Glomerular endothelial cell (primary cell): ENCODE results near the gene DPP7. TPM values are rescaled to one million over a fixed set of nuclear protein-coding genes. Genes with fewer than 3 reads are reported as not detected.

Experiments used
- DNase-seq: peaks from one replicate; pipeline ENCODE4 v3.0.0-alpha.2; 2011; ENCODE audit warnings: low read depth, low spot score; ENCODE audit errors: extremely low read depth
- total RNA-seq: library from RNA; depleted of rRNA; stranded (reverse); fragments of >200 nt; gene quantifications from 2 replicates; pipeline ENCODE4 v1.2.3, GENCODE V29; 2015

Gene DPP7
- total RNA-seq, 1 donor from 2014 or later = 167 TPM

- DNase-seq = no peak
Measured at GRCh38 chr9:137112564-137113384, 1.8 kb downstream of the DPP7 start.

DNA sequence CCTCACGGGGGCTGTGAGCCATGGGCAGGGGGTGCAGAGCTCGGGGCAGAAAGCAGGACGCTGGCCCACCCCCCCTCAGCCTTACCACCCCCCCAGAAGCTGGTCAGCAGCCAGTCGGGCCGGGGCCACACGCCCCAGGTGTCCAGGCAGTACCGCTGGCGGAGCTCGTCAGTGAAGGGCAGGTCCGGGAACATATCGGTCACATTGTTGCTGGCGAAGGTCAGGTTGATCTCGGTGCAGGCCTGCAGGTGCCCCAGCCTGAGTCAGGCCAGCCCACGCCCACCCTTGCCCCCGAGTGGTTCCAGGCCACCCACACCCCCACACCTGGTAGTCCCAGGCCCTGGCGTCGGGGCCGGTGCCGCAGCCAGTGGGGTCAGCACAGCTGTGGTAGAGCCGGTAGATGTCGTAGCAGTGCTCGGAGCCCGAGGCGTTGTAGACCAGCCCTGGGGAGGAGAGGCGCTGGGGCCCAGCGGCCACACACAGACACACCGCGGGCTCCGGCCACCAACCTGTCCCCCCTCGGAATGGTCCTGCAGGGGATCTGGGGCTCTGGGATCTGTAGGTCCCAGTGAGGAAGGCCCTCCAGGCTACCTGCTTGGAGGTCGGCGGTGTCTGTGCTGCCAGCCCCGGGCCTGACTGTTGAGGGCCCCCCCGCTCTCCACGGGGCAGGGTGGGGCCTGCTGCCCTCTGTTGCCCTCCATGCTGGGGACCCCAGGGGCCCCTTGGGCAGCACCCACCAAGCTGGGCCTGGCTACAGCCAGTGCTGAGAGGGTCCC is 2.6 kb downstream of the DPP7 start:
- no peak for DNase-seq

DNA sequence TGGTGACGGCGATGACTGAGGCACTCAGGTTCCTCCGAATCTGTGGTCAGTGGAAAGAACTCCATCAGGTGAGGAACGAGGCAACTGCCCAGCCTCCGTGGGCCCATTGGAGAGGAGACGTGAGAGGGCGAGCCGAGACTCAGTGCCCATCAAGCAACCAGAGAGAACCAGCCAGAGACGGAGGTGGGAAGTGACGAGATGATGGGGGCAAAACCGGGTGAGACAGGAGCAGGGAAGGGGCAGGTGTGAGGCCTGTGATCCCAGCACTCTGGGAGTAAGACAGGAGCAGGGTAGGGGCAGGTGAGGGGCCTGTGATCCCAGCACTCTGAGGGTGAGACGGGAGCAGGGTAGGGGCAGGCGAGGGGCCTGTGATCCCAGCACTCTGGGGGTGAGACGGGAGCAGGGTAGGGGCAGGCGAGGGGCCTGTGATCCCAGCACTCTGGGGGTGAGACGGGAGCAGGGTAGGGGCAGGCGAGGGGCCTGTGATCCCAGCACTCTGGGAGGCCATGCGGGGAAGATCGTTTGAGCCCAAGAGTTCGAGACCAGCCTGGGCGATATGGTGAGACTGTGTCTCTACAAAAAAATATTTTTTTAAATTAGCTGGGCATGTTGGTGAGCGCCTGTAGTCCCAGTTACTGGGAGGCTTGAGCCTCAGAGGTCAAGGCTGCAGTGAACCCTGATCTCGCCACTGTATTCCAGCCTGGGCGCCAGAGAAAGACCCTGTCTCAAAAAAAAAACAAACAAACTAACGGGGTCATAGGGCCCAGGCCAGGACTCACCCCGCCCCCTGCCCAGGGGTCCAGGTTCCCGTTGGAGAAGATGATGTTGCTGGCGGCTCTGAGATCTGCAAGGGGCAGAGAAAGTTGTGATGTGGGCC is 3.4 kb downstream of the DPP7 start:
- DNase-seq = no peak

GRCh38 chr9:137110147-137110910 is 4.2 kb downstream of the DPP7 start:
- DNase-seq = no peak

DNA sequence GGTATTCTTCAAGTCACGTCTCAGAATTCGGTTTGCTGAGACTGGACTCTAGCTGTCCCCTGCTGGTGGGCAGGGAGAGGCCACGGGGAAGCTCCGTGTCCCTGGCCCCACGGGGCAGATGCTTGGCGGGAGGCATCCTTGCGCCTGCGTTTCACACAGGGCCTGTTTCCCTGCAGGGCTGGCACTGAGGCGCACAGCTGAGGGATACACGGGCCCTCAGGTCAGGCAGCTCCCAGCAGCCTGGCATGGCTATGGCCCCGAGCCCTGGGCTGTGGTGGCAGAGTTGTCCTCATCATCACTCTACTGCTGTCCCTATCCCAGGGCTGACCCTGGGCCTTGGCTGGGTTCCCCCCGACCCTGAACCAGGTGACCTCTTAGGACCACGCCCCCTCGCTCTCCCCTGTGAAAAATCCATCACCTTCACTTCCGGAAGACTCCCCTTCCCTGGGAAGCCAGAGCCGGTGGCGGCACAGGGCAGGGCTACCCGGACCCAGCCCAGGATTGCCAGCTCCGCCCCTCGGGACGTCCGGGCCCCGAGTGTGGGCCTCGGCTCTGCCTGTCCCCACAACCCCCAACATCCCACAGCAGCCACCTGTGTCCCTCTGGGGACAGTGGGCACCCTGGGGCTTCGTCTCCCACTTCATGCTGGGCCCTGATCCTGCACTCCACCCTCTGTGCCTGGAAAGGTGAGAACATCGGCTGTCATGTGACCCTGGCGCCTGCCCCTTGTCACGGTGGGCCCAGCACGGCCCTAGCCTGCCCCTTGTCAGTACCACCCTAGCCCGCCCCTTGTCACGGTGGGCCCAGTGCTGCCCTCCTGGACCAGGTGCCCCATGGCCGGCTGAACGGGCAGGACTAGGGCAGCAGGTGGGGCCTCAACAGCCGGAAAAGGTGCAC is 5.0 kb downstream of the DPP7 start:
- DNase-seq = no peak

- DNase-seq = no peak
Measured at GRCh38 chr9:137108608-137109249, 5.8 kb downstream of the DPP7 start.

DNA sequence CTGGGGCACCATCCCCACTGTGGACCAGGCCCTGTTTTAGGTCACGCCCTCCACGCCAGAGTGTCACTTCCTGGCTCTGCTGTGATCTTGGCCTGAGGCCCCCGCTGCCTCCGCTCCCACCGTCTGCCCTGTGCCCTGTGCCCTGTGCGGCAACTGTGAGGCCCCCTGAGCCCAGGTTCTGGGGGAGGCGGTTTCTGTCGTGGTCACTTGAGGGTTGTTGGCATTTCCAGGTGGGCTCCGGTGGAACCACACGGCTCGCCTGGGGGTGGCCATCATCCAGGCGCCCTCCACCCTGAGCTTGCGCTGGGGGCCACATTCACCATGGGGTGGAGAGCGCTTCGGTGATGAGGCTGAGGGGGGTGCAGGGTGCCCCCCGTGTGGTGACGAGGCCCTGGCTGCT is 6.6 kb downstream of the DPP7 start:
- no peak for DNase-seq

GRCh38 chr9:137107312-137107921 is 7.1 kb downstream of the DPP7 start:
- DNase-seq = no peak

GRCh38 chr9:137106662-137107250 is 7.8 kb downstream of the DPP7 start:
- DNase-seq = no peak

DNA sequence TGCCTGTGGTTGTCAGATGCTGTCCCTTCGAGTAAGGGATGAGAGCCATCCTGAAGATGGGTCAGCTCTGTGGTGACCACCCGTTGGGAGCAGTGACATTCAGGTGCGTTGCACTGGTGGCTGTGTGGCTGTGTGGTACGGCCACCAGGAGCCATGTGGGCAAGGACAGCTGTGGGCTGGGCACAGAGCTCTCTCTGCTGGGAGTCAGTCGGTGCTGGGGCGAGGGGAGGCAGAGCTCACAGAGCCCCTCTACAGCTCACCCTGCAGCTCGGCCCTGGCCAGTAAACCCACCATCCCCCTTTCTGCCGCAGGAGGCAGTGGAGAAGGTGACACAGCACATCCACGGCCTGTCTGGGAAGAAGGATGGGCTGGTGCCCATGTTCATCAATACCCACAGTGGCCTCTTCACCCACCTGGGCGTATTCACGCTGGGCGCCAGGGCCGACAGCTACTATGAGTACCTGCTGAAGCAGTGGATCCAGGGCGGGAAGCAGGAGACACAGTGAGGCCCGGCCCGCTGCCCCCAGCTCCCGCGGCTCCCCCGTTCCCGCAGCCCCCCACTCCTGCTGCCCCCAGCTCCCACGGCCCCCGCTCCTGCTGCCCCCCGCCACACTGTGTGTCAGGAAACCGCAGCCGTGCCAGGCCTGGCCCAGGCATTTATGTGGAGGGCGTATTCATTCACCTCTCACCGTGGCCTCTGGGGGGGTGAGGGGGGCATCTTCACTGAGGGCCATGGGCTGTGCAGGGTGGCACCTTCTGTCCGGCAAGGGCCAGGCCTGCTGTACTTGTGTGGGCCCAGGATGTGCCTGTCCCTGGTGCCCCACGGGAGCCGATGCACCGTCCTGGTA is 8.5 kb downstream of the DPP7 start:
- no peak for DNase-seq

GRCh38 chr9:137103206-137103999 is 11.1 kb downstream of the DPP7 start:
- DNase-seq = no peak

- DNase-seq = no peak
Measured at GRCh38 chr9:137099231-137099630, 15.3 kb downstream of the DPP7 start.

GRCh38 chr9:137097761-137098462 is 16.6 kb downstream of the DPP7 start:
- DNase-seq = no peak

DNA sequence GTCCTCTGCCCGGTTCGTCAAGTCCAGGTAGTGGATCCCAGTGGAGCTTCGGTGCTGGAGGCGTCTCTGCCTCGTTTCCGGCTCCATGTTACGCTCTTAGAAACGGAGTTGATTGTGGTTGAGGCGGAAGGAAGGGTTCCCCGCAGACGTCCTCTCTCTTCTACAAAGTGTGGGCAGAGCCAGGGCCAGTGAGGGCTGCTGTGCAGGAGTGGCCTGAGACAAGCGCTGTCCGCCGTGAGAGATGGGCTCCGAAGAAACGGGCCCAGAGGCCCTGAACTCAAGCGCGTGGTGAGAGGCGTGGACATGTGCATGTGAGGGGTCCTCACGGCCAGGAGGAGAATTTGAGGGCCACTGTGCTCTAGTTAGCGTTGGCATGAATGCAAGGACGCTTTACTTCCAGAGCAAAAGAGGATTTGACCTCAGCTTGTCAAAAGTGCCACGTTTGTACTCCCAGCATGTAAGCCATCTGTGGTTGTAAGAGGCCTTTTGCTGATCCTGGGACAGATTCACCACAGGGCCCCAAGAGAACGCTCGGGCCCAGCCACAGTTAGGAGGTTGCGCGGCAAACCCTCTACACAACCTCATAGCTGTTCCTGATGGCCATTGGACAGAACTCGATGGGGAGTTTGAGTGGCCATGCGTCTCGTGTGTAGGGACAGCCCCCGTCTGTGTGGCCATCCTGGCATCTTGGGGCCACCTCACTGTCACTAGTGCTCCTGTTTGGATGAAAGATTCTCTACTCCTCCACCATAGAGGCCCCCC is 17.6 kb downstream of the DPP7 start:
- DNase-seq = no peak
